Activated naive CD4-positive, alpha-beta T cell (primary cell): Measurements from ENCODE around the gene FAM171A2.

Experiments
- DNase-seq, 4 experiments: peaks; one replicate each; lab custom pipeline; 2025; lab: John Stamatoyannopoulos, UW

FAM171A2 gene

GRCh38 chr17:44307387-44308186 lies 56.1 kb downstream of the FAM171A2 start:
- no peak for DNase-seq

GRCh38 chr17:44304651-44305050 lies 59.0 kb downstream of the FAM171A2 start:
- no peak for DNase-seq
